RWPE2 (cell line): ENCODE measurements around the gene UTP20.

Experiments used
- ATAC-seq: fragments of 200-7000 bp; cut with Tn5 transposase; 3 replicates; pipeline ENCODE4 v1.9.1; 2021; ENCODE audit warnings: low read depth
- DNase-seq: peaks from one replicate; pipeline ENCODE4 v3.0.0-alpha.2; 2020; ENCODE audit warnings: low spot score
- H3K27ac ChIP-seq: fragments of 450-650 bp; 2 replicates; pipeline ENCODE4 v1.5.1; 2017; ENCODE audit warnings: mild to moderate bottlenecking; ENCODE audit not compliant: poor library complexity, severe bottlenecking
- H3K27me3 ChIP-seq: fragments of 250-450 bp; sonication (Bioruptor Pico); 2 replicates; pipeline ENCODE4 v1.5.1; 2021; ENCODE audit warnings: mild to moderate bottlenecking, moderate library complexity; ENCODE audit not compliant: insufficient read depth, poor library complexity, severe bottlenecking
- H3K36me3 ChIP-seq: fragments of 250-450 bp; sonication (Bioruptor Pico); 2 replicates; pipeline ENCODE4 v1.5.1; 2020; ENCODE audit warnings: low read depth, mild to moderate bottlenecking, moderate library complexity
- H3K4me1 ChIP-seq: fragments of 250-450 bp; sonication (Bioruptor Pico); 2 replicates; pipeline ENCODE4 v1.5.1; 2021; ENCODE audit warnings: mild to moderate bottlenecking, moderate library complexity; ENCODE audit not compliant: insufficient read depth, poor library complexity, severe bottlenecking
- H3K4me3 ChIP-seq: fragments of 250-450 bp; sonication (Bioruptor Pico); 2 replicates; pipeline ENCODE4 v1.5.1; 2021; ENCODE audit warnings: mild to moderate bottlenecking, moderate library complexity; ENCODE audit not compliant: severe bottlenecking
- H3K9me3 ChIP-seq: fragments of 250-450 bp; sonication (Bioruptor Pico); 2 replicates; pipeline ENCODE4 v1.5.1; 2021; ENCODE audit warnings: mild to moderate bottlenecking, moderate library complexity; ENCODE audit not compliant: severe bottlenecking
- CTCF ChIP-seq: fragments of 450-650 bp; IDR thresholded peaks from one replicate; pipeline ENCODE4 v1.5.1; 2017; ENCODE audit warnings: mild to moderate bottlenecking, moderate library complexity; ENCODE audit not compliant: poor library complexity, severe bottlenecking

Gene UTP20

DNA sequence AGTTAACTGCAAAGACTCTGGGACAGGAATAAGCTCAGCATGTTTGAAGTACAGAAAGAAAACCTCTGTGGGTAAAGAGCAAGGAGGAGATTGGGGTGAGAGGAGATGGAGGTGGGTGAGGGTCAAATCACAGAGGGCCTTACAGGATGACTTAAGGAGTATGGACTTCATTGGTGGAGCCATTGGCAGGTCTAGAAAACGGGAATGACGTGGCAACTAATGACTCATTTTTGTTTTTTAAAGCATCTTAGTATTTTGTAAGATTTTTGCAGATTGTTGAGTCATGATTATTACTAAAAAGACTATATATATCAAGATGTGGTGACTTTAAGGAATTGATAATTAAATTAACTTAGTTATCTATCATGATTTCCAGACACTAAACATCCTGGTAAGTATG is 18.5 kb downstream of the UTP20 start:
- peak; percentile 82 for ATAC-seq
- no peaks in the 10 kb centered on the region for H3K4me1 ChIP-seq
- H3K9me3 ChIP-seq: no peaks in the 10 kb centered on the region
- DNase-seq: no peak
- H3K4me3 ChIP-seq: no peak overlapping the region
- H3K27me3 ChIP-seq: no peaks in the 10 kb centered on the region
- H3K27ac ChIP-seq: no peak overlapping the region
- TF ChIP-seq CTCF: no peak
- peaks cover 76% of the 10 kb centered on the region for H3K36me3 ChIP-seq

DNA sequence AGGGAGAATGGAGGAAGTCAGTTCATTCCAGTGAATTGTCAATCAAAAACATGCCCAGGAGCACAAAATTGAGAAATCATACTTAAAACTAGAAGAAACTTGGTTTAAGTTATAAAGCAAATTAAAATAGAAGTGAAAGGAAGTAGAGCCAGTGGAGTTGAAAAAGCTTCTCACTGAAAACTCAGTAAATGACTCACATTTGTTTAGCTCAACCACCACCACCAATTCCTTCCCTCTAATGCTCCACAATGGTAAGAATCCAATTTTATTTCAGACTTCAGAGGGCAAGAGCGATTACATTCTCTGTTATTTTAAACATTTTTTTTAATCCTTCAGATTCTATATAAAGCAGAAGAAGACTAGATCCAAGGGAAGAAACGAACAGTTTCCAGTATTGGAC is 19.4 kb downstream of the UTP20 start:
- Histone ChIP-seq H3K9me3 (no peaks in the 10 kb centered on the region), H3K36me3 (peaks cover 68% of the 10 kb centered on the region), H3K4me3 (no peak overlapping the region), H3K27ac (no peak overlapping the region), H3K27me3 (no peaks in the 10 kb centered on the region), H3K4me1 (no peaks in the 10 kb centered on the region)
- TF ChIP-seq CTCF: no peak
- ATAC-seq: no peak
- DNase-seq: no peak

DNA sequence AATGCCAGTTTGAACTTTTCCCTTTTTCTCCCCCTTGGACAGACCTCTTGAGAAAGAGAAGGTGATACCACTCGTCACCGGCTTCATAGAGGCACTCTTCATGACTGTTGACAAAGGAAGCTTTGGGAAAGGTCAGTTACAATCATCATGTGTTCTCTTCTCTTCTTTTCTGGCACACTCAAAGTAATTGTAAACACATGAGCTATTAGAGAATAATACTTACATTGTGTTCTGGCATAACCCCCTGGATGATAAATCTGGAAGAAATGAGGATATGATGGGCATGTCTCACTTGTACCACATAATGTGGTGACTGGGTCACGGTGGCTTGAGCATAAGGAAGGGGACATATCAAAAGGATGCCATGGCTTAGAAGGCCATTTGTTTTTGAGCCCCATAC is 20.0 kb downstream of the UTP20 start:
- no peaks in the 10 kb centered on the region for H3K9me3 ChIP-seq
- H3K36me3 ChIP-seq: peaks cover 66% of the 10 kb centered on the region
- ATAC-seq (no peak), DNase-seq (no peak)
- no peak overlapping the region for H3K4me3 ChIP-seq
- H3K27me3 ChIP-seq: no peaks in the 10 kb centered on the region
- H3K4me1 ChIP-seq: no peaks in the 10 kb centered on the region
- TF ChIP-seq CTCF: no peak
- H3K27ac ChIP-seq: no peak overlapping the region

GRCh38 chr12:101302741-101303140 is 22.8 kb downstream of the UTP20 start:
- TF ChIP-seq CTCF: no peak

DNA sequence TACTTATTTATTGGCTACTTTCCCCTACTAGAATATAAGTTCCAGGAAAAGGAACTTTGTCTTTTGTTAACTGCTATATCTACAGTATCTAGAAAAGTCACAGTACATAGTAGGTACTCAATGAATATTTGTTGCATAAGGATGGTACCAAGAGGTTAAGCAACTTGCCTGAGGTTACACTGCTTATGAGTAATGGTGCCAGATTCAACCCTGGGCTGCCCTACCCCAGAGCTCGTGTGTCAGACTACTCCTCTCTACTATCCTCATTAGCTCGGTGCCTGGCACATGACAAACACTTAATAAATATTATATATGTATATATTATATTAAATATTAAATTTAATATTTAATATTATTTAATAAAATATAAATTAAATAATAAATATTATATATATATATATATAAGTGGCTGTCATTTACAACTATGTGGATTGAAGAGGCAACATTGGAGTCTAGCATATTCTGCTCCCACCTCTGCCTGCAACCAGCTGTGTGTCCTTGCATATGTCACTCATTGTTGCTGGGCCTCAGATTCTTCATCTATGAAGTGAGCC is 25.4 kb downstream of the UTP20 start:
- H3K4me3 ChIP-seq: no peak overlapping the region
- H3K36me3 ChIP-seq: peaks cover 71% of the 10 kb centered on the region
- H3K4me1 ChIP-seq: no peaks in the 10 kb centered on the region
- H3K27ac ChIP-seq: no peak overlapping the region
- DNase-seq (no peak), ATAC-seq (no peak)
- no peaks in the 10 kb centered on the region for H3K9me3 ChIP-seq
- H3K27me3 ChIP-seq: no peaks in the 10 kb centered on the region
- TF ChIP-seq CTCF: no peak

More at GRCh38 chr12:101302741-101303140, 22.8 kb downstream of the UTP20 start:
- no peak overlapping the region for H3K4me3 ChIP-seq
- no peaks in the 10 kb centered on the region for H3K27me3 ChIP-seq
- H3K9me3 ChIP-seq: no peaks in the 10 kb centered on the region
- H3K27ac ChIP-seq: no peak overlapping the region
- ATAC-seq: no peak
- H3K4me1 ChIP-seq: no peaks in the 10 kb centered on the region
- peaks cover 67% of the 10 kb centered on the region for H3K36me3 ChIP-seq
- no peak for DNase-seq
